ENCODE measurements around the gene KRTAP10-3.

GRCh38 chr21:44520326-44521300, 38.0 kb downstream of the KRTAP10-3 start:
- TF ChIP-seq POLR2AphosphoS5 (IDR thresholded peaks at IDR 0.05) (no peak), CTCF (IDR thresholded peaks at IDR 0.05) (no peak), POLR2A (IDR thresholded peaks at IDR 0.05) (no peak), EP300 (IDR thresholded peaks at IDR 0.05) (no peak)
